Midbrain (tissue), 1 donor: Measurements from ENCODE around the gene BET1L.
"Not testable (repeated sequence)": the region's sequence is repeated elsewhere in the genome, so short reads cannot be mapped to it uniquely, and the experiment has no call there.

ENCODE experiments used
- DNase-seq: peaks from one replicate; lab custom pipeline; 2025; lab: John Stamatoyannopoulos, UW

Gene BET1L

DNA sequence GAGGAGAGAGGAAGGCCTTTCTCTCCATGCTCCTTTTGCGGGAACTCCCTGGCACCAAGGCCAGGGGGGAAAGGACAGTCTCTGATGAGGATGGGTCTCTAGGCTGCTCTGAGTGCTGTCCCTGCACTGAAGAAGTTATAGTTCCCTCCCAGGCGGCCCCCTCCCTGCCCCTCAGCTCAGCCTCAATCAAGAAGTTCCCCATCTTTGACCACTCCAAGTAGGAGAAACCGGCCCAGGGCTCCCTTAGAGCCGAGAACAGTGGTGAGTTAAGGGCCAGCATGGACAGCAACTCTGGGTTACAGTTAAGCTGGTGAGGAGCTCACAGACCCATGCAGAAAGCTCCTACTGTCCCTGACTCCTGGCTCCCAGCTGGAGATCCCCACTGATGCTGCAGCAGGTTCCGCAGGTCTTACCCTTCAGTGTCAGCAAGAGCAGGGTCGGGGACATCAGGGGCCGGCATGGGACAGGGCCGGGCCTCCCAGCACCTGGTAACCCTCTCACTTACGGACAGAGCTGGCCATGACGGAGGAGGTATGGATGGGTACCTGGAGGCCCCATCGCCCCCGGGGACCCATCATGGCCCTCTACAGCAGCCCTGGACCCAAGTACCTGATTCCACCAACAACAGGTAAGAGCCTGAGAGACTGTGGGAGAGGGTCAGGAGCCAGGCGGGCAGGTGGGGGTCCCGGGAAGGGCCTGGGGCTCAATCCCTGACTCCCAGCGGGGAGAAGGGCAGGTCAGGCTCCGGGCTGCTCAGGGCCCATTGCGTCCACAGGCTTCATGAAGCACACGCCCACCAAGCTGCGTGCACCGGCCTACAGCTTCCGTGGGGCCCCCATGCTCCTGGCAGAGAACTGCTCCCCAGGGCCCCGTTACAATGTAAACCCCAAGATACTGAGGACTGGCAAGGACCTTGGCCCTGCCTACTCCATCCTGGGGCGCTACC is 10.1 kb downstream of the BET1L start:
- no peak for DNase-seq

DNA sequence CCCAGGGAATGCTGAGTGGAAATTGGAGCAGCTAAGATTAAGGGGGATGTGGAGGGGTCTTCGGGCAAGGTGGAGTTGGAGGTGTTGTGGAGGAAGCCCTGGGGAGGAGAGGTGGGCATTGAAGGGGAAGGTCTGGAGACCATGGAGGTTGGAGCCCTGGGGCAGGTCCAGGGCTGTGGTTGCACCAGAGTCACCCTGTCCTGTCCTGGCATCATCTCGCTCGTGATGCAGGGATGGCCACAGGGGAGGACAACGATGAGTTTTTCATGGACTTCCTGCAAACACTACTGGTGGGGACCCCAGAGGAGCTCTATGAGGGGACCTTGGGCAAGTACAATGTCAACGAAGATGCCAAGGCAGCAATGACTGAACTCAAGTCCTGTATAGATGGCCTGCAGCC is 13.7 kb downstream of the BET1L start:
- not testable (repeated sequence) for DNase-seq

DNA sequence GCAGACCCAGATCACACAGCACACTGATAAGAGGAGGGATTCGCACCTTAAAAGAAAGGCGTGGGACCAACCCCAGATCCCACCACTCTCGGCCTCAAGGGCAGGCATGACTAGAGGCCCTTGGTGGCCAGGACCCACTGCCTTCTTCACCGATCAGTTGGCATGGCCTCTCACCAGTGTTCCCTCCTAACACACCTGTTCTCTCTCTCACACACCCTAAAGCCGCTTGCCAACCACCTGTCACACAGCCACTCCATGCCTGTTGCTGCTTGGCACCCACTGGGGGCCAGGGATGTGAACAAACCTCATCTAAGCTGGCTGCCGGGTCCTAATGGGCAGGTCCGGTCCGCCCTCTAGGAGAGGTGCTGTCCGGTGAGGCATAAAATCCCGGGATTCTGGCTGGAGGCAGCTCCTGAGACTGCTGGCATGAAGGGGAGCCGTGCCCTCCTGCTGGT is 14.5 kb downstream of the BET1L start, which contains the start of gene SCGB1C1:
Gene SCGB1C1 (plus strand): TSS at position 405 of the 455 bp plus-strand sequence. CDS start 22 bp downstream, at position 427.
- not testable (repeated sequence) for DNase-seq

DNA sequence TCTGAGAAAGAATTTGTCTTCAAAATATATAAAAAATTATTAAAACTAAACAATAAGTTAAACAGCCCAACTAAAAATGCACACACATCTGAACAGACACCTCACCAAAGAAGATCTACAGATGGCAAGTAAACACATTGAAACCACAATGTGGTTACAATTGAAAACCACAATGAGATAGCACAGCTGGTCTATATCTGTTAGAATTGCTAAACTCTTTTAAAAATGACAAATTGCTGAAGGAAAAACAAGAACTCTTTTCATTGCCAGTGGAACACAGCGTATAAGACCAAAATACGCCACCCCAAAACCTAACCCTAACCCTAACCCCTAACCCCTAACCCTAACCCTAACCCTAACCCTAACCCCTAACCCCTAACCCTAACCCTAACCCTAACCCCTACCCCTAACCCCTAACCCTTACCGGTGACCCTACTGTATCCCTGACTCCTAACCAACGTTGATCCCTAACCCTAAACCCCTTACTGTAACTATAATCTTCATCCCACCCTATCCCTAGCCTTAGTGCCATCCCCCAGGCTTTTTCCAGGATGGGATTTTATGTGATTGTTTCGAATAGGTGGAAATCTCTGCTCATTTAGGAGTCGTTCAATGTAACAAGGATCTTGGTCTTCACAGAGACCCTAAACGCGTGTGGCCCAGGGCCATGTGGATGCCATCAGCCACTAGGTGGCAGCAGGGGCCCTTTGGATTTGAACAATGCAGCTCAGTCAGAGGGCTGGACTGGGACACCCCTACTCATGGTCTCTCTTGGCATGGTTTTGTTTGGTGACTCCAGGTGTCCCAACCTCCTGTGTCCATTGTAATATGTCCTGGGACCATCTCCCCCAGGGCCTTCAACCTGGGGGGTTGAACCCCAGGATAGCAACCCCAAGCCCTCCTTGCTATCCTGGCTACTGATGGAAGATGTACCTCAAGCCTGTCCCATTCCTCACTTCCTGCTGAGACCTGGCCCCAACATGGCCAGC is 15.4 kb downstream of the BET1L start:
- not testable (repeated sequence) for DNase-seq

DNA sequence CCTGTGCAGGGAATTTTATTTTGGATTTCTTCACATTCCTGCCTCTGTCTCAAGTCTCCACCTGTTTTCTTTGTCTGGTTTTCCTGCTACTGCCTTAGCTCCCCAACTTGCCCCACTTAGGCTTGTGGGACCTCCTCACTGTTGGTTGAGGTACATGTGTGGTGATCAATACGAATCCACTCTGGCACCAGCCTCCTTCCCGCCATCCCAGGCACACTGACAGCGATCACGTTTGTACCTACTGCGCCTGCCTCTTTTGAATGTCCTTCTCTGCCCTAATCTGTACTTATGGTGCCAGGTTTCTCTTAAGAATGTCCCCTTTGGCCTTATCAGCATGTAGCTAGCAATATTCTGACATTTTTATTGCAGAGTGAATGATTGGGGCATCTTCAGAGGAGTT is 16.7 kb downstream of the BET1L start:
- not testable (repeated sequence) for DNase-seq

DNA sequence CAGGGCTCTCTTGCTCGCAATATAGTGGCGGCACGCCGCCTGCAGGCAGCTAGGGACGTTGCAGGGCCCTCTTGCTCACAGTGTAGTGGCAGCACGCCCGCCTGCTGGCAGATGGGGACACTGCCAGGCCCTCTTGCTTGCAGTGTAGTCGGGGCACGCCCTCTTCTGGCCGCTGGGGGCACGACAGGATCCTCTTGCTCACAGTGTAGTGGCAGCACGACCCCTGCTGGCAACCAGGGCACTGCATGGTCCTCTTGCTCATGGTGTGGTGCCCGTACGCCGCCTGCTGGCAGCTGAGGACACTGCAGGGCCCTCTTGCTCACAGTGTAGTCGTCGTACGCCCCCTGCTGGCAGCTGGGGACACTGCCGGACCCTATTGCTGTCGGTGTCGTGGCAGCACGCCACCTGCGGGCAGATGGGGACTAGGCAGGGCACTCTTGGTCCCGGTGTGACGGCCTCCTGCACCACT is 17.3 kb downstream of the BET1L start:
- DNase-seq, result not testable (repeated sequence)

DNA sequence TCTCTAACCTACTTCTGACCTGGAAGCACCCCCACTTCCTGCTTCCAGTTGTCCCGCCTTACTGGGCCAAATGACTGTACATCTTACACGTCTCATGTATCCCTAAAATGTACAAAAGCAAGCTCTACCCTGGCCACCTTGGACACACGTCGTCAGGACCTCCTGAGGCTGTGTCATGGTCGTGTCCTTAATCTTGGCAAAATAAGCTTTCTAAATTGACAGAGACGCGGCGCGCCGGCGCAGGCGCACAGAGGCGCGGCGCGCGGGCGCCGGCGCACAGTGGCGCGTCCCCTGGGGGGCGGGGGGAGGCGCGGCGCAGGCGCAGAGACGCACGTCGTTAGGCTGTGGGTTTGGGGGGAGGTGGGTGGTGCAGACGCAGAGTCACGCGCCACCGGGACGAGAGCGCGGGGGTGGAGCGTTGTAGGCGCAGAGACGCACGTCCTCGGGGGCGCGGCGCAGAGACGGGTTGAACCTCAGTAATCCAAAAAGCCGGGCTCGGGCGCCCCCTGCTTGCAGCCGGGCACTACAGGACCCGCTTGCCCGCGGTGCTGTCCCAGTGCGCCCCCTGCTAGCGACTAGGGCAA is 17.9 kb downstream of the BET1L start:
- not testable (repeated sequence) for DNase-seq

DNA sequence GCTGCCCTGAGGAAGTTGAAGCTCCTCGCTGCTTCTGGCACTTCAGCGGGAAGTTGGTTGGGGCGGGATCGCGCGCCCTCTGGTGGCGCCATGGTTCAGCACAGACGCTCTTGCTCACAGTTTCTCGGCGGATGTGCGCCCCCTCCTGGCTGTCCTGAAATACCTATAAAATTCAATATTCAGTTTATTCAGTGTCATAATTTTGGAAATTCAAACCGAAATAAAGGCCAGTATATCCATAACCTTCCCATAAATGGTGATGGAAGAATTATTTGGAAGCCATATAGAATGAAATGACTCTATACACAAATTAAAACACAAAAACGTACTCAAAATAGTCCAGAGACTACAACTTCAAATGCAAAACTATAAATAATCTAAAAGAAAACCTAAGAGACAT is 27.0 kb downstream of the BET1L start:
- not testable (repeated sequence) for DNase-seq
